Erythroblast (primary cell): Measurements from ENCODE around the gene CRACDL.

Experiments
- GATA1 ChIP-seq: IDR thresholded peaks from 2 replicates; pipeline ENCODE4 v1.6.1; 2011; ENCODE audit warnings: low read depth, mild to moderate bottlenecking, control low read depth, low read length, moderate library complexity
- POLR2A ChIP-seq: IDR thresholded peaks from 2 replicates; pipeline ENCODE4 v1.6.1; 2011; ENCODE audit warnings: mild to moderate bottlenecking, low read length

DNA sequence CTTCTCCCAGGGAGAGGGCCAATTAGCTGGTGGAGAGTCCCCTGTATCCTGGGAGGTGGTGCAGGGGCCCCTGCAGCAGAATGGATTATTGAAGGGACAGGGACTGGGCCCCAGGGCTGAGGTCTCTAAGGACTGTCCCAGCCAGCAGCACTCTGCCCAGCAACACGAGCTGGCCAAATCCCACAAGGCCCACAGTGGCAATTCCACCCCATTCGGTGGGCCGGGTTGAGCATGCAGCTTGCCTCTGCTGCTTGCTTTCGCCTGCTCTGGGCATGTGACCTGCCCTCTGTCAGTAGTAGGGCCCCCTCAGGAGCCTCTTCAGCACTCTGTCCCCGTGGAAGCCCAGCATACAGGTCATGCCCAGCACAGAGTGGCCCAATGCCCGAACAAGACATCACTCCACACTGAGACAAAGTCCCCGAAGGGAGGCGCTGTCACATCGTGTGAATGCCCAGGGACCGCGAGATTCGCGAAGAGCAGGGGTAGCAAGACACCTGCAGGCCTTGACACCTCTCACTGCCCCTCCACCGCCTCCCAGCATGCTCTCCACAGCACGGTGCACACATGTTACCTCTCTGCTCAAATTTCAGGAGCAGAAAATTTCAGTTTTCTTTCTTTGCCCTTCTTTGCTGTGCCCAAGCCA is 65.4 kb downstream of the CRACDL start:
- no peak for TF ChIP-seq POLR2A
- no peak for TF ChIP-seq GATA1
